Activated naive CD4-positive, alpha-beta T cell treated with anti-CD3 and anti-CD28 coated beads for 36 hours (primary cell): ENCODE measurements around the gene C4orf50. TPM values are rescaled to one million over a fixed set of nuclear protein-coding genes. Genes with fewer than 3 reads are reported as not detected.

Experiments
- CTCF ChIA-PET: fragments of 350-600 bp; sonication (Branson Sonifier 250); formaldehyde crosslinking; loops from one replicate; lab custom pipeline; 2021; ENCODE audit warnings: antibody characterized with exemption; lab: Charles Lee
- DNase-seq: peaks from one replicate; pipeline ENCODE4 v3.0.0-alpha.2; 2020
- H3K27ac Mint-ChIP-seq: one replicate; pipeline ENCODE4 v1.8.0; 2021; ENCODE audit warnings: mild to moderate bottlenecking, mixed read lengths
- H3K27me3 Mint-ChIP-seq: one replicate; pipeline ENCODE4 v1.8.0; 2021; ENCODE audit warnings: low read depth, mixed read lengths
- H3K36me3 Mint-ChIP-seq: one replicate; pipeline ENCODE4 v1.8.0; 2021; ENCODE audit warnings: low read depth, mixed read lengths
- H3K4me1 Mint-ChIP-seq: one replicate; pipeline ENCODE4 v1.8.0; 2021; ENCODE audit warnings: low read depth, mixed read lengths
- H3K4me3 Mint-ChIP-seq: one replicate; pipeline ENCODE4 v1.8.0; 2021; ENCODE audit warnings: mild to moderate bottlenecking, moderate library complexity, mixed read lengths
- H3K9me3 Mint-ChIP-seq: one replicate; pipeline ENCODE4 v1.8.0; 2021; ENCODE audit warnings: mixed read lengths
- intact Hi-C: fragments of 100-400 bp; cut with micrococcal nuclease; formaldehyde crosslinking; loops from one replicate; pipeline ENCODE4 v1.15.1; 2023
- total RNA-seq, 2 experiments: library from RNA; stranded (reverse); gene quantifications; one replicate each; pipeline ENCODE4 v1.2.3, GENCODE V29; 2021

The C4orf50 gene
- total RNA-seq, 2 experiments from 2014 or later = not detected

DNA sequence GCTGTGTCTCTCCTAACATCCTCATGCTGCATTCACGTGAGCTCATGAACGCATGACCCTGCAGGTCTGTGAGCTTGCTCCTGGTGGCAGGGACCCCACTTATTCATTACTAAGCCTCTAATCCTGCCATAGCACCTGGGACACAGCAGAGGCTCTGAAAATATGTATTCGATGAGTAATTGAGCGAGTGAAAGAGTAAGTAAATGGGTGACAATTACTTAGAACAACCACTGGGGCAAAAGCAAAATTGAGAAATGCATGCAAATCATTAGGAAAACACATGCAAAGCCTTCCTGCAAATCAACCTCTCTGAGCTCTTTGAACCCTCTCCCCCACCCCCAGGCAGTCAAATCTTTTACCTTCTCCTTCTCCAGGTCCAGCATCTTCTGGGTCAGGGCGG is 23.6 kb upstream of the C4orf50 start:
- Mint-ChIP-seq H3K27me3 (peaks cover 7% of the 10 kb centered on the region), H3K27ac (no peak overlapping the region), H3K9me3 (no peaks in the 10 kb centered on the region), H3K4me3 (no peak overlapping the region), H3K36me3 (no peaks in the 10 kb centered on the region), H3K4me1 (no peaks in the 10 kb centered on the region)
- intact Hi-C loops = no loop called here
- CTCF ChIA-PET = interaction anchor here (0.7 kb wide), 1 partner anchor 23 kb away, joined by 3 read pairs; no protein-coding TSS in a partner anchor
- DNase-seq = no peak

DNA sequence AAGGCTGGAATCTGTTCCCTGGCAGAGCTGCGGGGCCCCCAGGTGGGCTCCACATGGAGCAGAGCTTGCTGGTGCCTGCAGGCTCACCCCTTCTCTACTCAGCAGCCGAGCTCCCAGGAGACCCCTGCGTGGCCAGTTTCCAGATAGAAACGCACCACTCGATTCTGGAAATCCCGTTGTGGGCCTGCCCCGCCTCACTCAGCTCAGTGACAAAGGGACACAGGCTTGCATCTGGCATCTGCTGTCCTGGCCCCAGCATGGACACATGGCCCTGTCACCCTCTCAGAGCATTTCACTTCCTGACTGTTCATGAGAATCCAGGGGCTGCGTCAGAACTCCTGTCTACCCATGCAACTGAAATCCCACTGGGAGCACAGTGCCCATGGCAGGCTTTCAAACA is 20.5 kb upstream of the C4orf50 start:
- Mint-ChIP-seq H3K4me1 (no peaks in the 10 kb centered on the region), H3K36me3 (no peaks in the 10 kb centered on the region), H3K9me3 (no peaks in the 10 kb centered on the region), H3K4me3 (no peak overlapping the region), H3K27ac (no peak overlapping the region), H3K27me3 (peaks cover 1% of the 10 kb centered on the region)
- DNase-seq = no peak
- intact Hi-C loops = no loop called here
- CTCF ChIA-PET = no interaction called here

DNA sequence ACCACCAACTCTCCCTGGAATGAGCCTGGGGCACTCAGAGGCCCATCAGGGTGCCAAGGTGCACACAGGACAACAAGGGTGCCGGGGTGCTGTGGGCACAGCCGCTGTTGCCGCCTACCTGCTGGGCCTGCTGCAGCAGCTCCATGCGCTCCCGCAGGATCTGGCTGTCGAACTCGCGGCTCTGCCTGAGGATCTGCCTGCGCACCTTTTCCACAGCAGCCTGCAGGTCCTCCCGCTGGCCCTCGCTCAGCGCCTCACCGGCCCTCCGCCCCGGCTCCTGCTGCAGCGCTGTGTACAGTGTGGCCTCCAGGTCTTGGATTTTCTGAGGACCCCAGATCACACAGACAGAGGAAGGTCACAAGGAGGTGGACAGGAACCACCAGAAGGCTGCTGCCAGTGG is 17.6 kb upstream of the C4orf50 start:
- CTCF ChIA-PET = no interaction called here
- Mint-ChIP-seq H3K27me3 (peaks cover 4% of the 10 kb centered on the region), H3K36me3 (no peaks in the 10 kb centered on the region), H3K4me3 (no peak overlapping the region), H3K9me3 (no peaks in the 10 kb centered on the region), H3K4me1 (no peaks in the 10 kb centered on the region), H3K27ac (no peak overlapping the region)
- DNase-seq = no peak
- intact Hi-C loops = no loop called here

DNA sequence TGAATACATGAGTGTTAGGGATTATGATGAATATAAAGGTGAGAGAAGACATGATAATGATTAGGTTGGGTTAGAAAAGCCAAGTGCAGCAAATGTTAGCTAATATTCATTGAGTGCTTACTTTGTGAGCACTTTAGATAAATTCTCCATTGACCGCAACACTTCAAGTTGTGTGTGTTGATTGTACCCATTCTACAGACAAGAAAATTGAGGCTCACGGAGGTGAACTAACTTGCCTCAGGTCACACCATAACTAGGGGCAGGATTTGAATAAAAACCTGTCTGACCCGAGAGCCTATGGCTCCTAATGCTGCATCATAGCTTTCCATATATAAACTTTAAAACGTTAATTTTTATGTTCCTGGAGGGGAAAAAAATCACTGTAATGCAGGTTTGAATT is 15.2 kb upstream of the C4orf50 start:
- Mint-ChIP-seq H3K4me1 (no peaks in the 10 kb centered on the region), H3K4me3 (no peak overlapping the region), H3K27ac (no peak overlapping the region), H3K27me3 (peaks cover 4% of the 10 kb centered on the region), H3K36me3 (no peaks in the 10 kb centered on the region), H3K9me3 (no peaks in the 10 kb centered on the region)
- intact Hi-C loops = no loop called here
- DNase-seq = no peak
- CTCF ChIA-PET = no interaction called here

DNA sequence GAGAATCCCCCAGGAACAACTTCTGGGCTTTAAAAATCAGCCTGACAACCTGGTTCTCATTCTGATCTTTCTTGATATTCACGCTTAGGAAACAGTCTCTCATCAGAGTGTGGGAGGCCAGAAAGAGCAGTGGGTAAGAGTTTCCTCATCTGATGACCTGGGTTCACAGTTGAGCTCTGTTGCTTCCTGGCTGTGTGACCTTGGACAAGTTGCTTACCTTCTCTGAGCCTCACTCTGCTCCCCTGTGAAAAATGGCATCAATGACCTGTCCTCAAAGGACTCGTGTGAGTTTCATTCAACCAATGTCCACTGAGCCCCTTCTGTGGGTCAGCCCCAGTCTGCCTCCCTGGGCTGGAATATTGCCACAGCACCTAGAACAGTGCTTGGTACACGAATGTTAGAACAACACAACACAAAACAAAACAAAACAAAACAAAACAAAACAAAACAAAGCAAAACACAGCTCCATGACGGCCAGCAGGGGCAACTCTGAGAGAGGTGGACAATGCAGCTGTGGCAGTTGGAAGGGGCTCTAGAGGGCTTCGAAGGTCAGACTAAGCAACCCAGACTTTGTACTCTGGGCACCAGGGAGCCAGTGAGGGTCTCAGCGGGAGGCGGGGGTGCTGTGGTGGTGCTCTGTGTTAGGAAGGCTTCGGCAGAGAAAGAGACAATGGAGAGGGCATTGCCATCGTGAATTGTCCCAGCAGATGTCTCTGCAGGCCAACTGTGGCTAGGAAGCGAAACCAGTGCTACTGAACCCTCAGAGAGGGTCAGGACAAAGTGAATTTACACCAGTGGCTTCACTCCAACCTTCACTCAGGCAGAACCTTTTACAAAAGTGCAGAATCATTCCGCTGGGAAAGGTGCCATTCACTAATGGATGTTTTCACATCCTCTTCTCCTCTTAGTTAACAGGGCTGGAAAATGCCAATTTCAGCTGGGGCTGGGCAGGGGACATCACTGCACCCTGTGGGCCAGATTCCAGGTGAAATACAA is 14.3 kb upstream of the C4orf50 start:
- Mint-ChIP-seq H3K9me3 (no peaks in the 10 kb centered on the region), H3K27ac (no peak overlapping the region)
- CTCF ChIA-PET = interaction anchor here (1.1 kb wide), 1 partner anchor 14 kb away, joined by 3 read pairs; the partner anchor contains the start of gene C4orf50

DNA sequence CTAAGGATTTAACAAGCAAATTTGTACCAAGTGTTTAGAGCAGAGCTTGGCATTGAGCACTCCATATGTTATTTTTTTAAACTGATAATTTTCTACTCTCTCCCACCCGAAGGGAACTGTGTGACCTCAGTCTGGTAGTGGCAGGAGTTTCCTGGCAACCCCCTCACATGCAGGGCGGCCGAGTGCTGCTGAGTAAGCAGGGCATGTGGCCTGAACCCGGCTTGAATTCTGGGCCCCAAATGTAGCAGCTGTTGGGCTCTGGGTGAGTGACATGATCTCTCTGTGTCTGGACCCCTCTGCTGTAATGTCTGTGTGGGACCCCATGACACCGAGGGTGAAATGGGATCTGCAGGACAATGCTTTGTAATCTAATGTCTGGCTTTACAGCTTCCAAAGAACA is 13.6 kb upstream of the C4orf50 start:
- H3K4me1 Mint-ChIP-seq = no peaks in the 10 kb centered on the region
- no peak overlapping the region for H3K4me3 Mint-ChIP-seq
- CTCF ChIA-PET = interaction anchor here (0.5 to 1.1 kb wide), 2 partner anchors 13 to 83 kb away, joined by 3 to 4 read pairs; partner anchors contain the start of gene C4orf50
- no peaks in the 10 kb centered on the region for H3K9me3 Mint-ChIP-seq
- intact Hi-C loops = no loop called here
- no peak overlapping the region for H3K27ac Mint-ChIP-seq
- peaks cover 4% of the 10 kb centered on the region for H3K27me3 Mint-ChIP-seq
- no peak for DNase-seq
- H3K36me3 Mint-ChIP-seq = no peaks in the 10 kb centered on the region

More for the DNA sequence above, 14.3 kb upstream of the C4orf50 start:
- intact Hi-C loops = no loop called here
- H3K4me1 Mint-ChIP-seq = no peaks in the 10 kb centered on the region
- DNase-seq = no peak
- H3K36me3 Mint-ChIP-seq = no peaks in the 10 kb centered on the region
- H3K4me3 Mint-ChIP-seq = no peak overlapping the region
- H3K27me3 Mint-ChIP-seq = peaks cover 4% of the 10 kb centered on the region

DNA sequence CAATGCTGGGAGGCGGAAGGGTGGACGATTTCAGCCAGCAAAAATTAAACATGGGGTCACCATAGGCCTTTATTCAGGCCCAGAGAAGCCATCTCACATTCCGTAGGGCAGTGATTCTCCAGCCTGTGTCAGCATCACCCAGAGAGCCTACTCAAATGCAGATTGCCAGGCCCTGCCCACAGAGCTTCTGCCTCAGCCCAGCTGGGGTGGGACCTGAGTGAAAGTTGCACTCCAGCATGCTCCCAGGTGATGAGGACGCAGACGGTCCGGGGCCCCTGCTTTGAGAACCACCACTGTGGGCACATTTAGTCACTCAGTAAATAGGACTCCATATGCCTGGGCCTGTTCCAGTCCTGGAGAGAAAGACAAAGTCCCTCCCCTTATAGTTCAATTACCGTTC is 12.4 kb upstream of the C4orf50 start:
- no peak overlapping the region for H3K27ac Mint-ChIP-seq

DNA sequence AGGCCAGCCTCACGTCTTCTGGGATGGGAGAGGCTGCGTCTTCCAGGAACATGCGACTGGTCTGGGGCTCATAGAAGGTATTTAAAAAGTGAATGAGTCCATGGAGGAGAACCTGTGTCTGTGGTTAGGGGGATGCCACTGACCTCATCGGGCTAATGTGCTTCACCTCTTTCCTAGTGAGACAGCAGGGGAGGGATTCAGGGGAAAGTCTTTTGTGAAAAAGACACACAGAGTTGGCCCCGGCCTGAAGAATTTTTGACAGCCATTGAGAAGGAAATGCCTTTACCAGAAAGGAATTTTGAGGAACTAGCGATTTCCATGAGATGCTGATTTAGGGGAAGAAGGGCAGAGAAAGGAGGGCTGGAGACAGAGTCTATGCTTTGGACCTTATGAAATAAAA is 11.0 kb upstream of the C4orf50 start:
- Mint-ChIP-seq H3K36me3 (no peaks in the 10 kb centered on the region), H3K27me3 (peaks cover 4% of the 10 kb centered on the region), H3K4me3 (no peak overlapping the region), H3K9me3 (no peaks in the 10 kb centered on the region), H3K27ac (no peak overlapping the region), H3K4me1 (no peaks in the 10 kb centered on the region)
- intact Hi-C loops = no loop called here
- CTCF ChIA-PET = no interaction called here
- no peak for DNase-seq

More for the DNA sequence above, 12.4 kb upstream of the C4orf50 start:
- H3K27me3 Mint-ChIP-seq = peaks cover 4% of the 10 kb centered on the region
- H3K36me3 Mint-ChIP-seq = no peaks in the 10 kb centered on the region
- no peak for DNase-seq
- CTCF ChIA-PET = no interaction called here
- no peaks in the 10 kb centered on the region for H3K4me1 Mint-ChIP-seq
- H3K4me3 Mint-ChIP-seq = no peak overlapping the region
- intact Hi-C loops = no loop called here
- H3K9me3 Mint-ChIP-seq = no peaks in the 10 kb centered on the region

DNA sequence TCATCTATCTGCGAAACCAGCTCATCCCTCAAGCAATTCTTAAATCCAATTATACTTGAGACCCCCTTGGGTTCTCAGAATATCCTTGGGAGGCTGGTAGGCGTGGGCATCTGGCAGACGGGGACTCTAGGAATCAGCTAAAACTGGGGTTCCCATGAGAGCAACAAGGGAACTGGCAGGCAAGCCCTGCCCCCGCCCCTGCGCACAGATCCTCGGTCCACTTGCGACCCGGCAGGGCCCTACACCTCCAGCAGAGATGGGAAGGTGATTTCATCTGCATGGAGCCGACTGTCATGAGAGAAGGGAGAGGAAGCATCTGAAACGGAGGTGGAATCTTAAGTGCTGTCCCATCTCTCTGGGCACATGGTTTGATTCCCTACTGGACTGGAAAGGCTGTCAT is 9.9 kb upstream of the C4orf50 start:
- no peaks in the 10 kb centered on the region for H3K36me3 Mint-ChIP-seq
- H3K4me3 Mint-ChIP-seq = no peak overlapping the region
- intact Hi-C loops = no loop called here
- DNase-seq = no peak
- no peaks in the 10 kb centered on the region for H3K4me1 Mint-ChIP-seq
- H3K27me3 Mint-ChIP-seq = peaks cover 4% of the 10 kb centered on the region
- H3K9me3 Mint-ChIP-seq = no peaks in the 10 kb centered on the region
- no peak overlapping the region for H3K27ac Mint-ChIP-seq
- CTCF ChIA-PET = no interaction called here

DNA sequence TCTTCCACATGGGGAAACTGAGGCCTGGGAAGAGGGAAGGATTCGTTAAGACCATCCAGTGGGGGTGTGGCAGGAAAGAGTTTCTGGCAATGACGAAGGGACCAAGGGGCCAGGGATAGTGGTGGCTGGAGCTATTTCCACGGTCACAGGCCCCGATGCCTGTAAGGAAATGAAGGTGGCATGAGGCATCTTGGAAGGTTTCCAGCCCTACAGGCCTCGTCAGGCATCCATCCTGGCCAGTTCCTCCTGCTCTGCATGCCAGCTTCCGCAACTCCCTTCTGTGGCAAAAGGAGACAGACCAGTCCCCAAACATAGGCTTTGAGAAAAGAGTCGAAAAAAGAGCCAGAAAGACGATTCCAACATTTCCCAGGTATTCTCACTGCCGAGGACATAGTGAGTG is 9.2 kb upstream of the C4orf50 start:
- Mint-ChIP-seq H3K4me1 (no peaks in the 10 kb centered on the region), H3K4me3 (no peak overlapping the region), H3K27ac (no peak overlapping the region), H3K36me3 (no peaks in the 10 kb centered on the region), H3K9me3 (no peaks in the 10 kb centered on the region), H3K27me3 (peaks cover 4% of the 10 kb centered on the region)
- intact Hi-C loops = no loop called here
- DNase-seq = no peak
- CTCF ChIA-PET = no interaction called here

DNA sequence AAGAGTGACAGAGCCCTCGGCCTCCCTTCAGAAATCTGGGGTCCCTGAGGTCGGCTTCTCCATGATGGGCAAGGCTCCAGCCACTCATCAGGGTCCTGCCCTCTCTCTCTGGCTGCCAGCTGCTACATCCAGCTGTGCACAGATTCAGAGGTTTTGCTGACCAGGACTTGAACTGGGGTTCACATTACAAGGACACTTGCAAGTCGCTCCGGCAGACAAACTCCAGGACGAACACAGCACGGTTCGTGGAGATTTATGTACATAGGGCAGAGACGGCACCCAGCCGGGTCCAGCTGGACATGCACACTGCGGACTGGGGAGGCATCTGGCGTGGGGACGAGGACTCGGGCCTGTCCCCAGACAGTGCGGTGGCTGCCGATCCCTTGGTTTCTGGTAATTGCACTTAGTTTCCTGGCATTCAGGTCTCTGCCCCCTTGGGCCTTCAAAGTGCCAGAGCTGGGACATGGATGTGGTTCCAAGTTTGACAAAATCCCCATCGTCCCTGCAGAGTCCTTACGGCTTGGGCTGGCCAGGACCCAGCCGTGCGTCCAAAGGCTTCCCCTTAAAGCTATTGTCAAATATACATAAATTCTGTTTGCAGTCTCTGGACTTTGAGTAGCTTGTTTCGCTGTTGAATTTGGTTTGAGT is 6.2 kb upstream of the C4orf50 start:
- DNase-seq = no peak
- CTCF ChIA-PET = no interaction called here
- Mint-ChIP-seq H3K36me3 (no peaks in the 10 kb centered on the region), H3K9me3 (no peaks in the 10 kb centered on the region), H3K4me3 (no peak overlapping the region), H3K4me1 (no peaks in the 10 kb centered on the region), H3K27me3 (no peaks in the 10 kb centered on the region), H3K27ac (no peak overlapping the region)
- intact Hi-C loops = no loop called here

DNA sequence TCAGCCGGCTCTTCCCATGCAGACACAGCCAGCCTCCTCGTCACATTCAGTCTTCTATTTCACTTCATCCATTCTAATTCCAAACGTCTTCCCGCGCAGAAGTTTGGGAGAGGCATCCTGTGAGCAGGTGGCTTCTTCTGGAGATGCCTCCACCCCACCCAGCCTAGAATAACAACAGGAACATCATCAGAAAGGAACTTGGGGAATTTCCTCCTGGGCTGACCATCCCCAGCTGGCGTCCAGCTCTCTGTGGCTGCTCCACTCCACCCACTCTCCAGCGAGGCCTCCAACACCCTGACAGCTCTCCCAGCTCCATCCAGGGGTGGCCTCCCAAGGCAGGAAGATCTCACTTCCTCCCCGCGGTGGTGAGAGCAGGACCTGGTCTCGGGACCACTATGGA is 5.5 kb upstream of the C4orf50 start:
- Mint-ChIP-seq H3K9me3 (no peaks in the 10 kb centered on the region), H3K36me3 (no peaks in the 10 kb centered on the region), H3K27ac (no peak overlapping the region), H3K4me3 (no peak overlapping the region), H3K4me1 (no peaks in the 10 kb centered on the region), H3K27me3 (peaks cover 4% of the 10 kb centered on the region)
- intact Hi-C loops = no loop called here
- DNase-seq = no peak
- CTCF ChIA-PET = no interaction called here
